Measurements from ENCODE around the gene TXNIP. TPM values are rescaled to one million over a fixed set of nuclear protein-coding genes. Genes with fewer than 3 reads are reported as not detected.
A peak's percentile ranks its signal among the peaks of the same experiment; 100 is the strongest.

TXNIP gene
- total and polyA plus RNA-seq, 2 donors from 2014 or later = 356 to 1,197 TPM

GRCh38 chr1:145965119-145965744 lies 31.1 kb downstream of the TXNIP start:
- TF ChIP-seq CTCF (IDR thresholded peaks at IDR 0.05; ENCODE audit: borderline replicate concordance, extremely low read depth, insufficient read depth) = no peak
- intact Hi-C loops (cut with DNase I) = loop anchor here (5.0 kb wide), 1 partner anchor 118 kb away; the partner anchor contains the start of gene NUDT17
- DNase-seq = no peak
- peaks cover 2 to 27% (median 4%) of the 10 kb centered on the region in 3 donors for H3K4me1 ChIP-seq (ENCODE audit: control insufficient read depth in 2 of 3, insufficient read depth in 2 of 3, low read depth in 1 of 3, low read length in 3 of 3)
- H3K9me3 ChIP-seq (ENCODE audit: control insufficient read depth in 2 of 3, insufficient read depth in 1 of 3, low read length in 3 of 3) = peaks cover 0 to 4% (median 0%) of the 10 kb centered on the region in 3 donors
- FAIRE-seq = no peak
- peak overlapping the region; percentile 81 to 91 (median 85) for H3K4me3 ChIP-seq (ENCODE audit: low read length in 3 of 3)
- peak overlapping the region in 1 of 2 donors; percentile 88 for H3K27ac ChIP-seq (ENCODE audit: low read depth in 2 of 2, low read length in 2 of 2)
- no peaks in the 10 kb centered on the region for H3K36me3 ChIP-seq (ENCODE audit: control insufficient read depth in 2 of 3, insufficient read depth in 3 of 3, low read length in 3 of 3)
- peak overlapping the region; percentile 75 to 92 (median 83) for H3K9ac ChIP-seq (ENCODE audit: low read length in 3 of 3)
- no peaks in the 10 kb centered on the region for H3K27me3 ChIP-seq (ENCODE audit: control insufficient read depth, insufficient read depth, low read length)

- Histone ChIP-seq H3K4me1 (ENCODE audit: control insufficient read depth in 2 of 3, insufficient read depth in 2 of 3, low read depth in 1 of 3, low read length in 3 of 3) (peaks cover 2 to 27% (median 8%) of the 10 kb centered on the region in 3 donors), H3K27ac (ENCODE audit: low read depth in 2 of 2, low read length in 2 of 2) (peak within 1 kb of the TSS; percentile 85 to 88), H3K36me3 (ENCODE audit: control insufficient read depth in 2 of 3, insufficient read depth in 3 of 3, low read length in 3 of 3) (no peaks in the 10 kb centered on the region), H3K9ac (ENCODE audit: low read length in 3 of 3) (peak within 1 kb of the TSS; percentile 75 to 92 (median 83)), H3K27me3 (ENCODE audit: control insufficient read depth, insufficient read depth, low read length) (no peaks in the 10 kb centered on the region), H3K9me3 (ENCODE audit: control insufficient read depth in 2 of 3, insufficient read depth in 1 of 3, low read length in 3 of 3) (peaks cover 0 to 4% (median 0%) of the 10 kb centered on the region in 3 donors), H3K4me3 (ENCODE audit: low read length in 3 of 3) (peak within 1 kb of the TSS; percentile 81 to 91 (median 85))
- peak; percentile 90 for FAIRE-seq
- TF ChIP-seq CTCF (IDR thresholded peaks at IDR 0.05; ENCODE audit: borderline replicate concordance, extremely low read depth, insufficient read depth) = peak; percentile 1
- peak; percentile 95 to 99 (median 97) for DNase-seq
- intact Hi-C loops (cut with DNase I) = loop anchor here (5.0 kb wide), 1 partner anchor 117 kb away; the partner anchor contains the start of gene NUDT17
These were observed 31.9 kb downstream of the TXNIP start, which contains the start of the genes ANKRD34A and POLR3GL for GRCh38 chr1:145964328-145965118. TSS of gene ANKRD34A (minus strand) at chr1:145964575. CDS start at chr1:145961759, 2,816 bp downstream. TSS of gene POLR3GL (plus strand) at chr1:145964690. CDS start at chr1:145974866, 10,176 bp downstream.

GRCh38 chr1:145963265-145964019 lies 32.9 kb downstream of the TXNIP start:
- no peak for TF ChIP-seq CTCF (IDR thresholded peaks at IDR 0.05; ENCODE audit: borderline replicate concordance, extremely low read depth, insufficient read depth)
- H3K4me3 ChIP-seq (ENCODE audit: low read length in 3 of 3) = peak overlapping the region in 2 of 3 donors; percentile 81 to 91
- H3K36me3 ChIP-seq (ENCODE audit: control insufficient read depth in 2 of 3, insufficient read depth in 3 of 3, low read length in 3 of 3) = no peaks in the 10 kb centered on the region
- H3K9me3 ChIP-seq (ENCODE audit: control insufficient read depth in 2 of 3, insufficient read depth in 1 of 3, low read length in 3 of 3) = peaks cover 0 to 4% (median 0%) of the 10 kb centered on the region in 3 donors
- FAIRE-seq (no peak), DNase-seq (peak in 1 of 5 donors; percentile 31)
- peak overlapping the region in 1 of 3 donors; percentile 92 for H3K9ac ChIP-seq (ENCODE audit: low read length in 3 of 3)
- H3K4me1 ChIP-seq (ENCODE audit: control insufficient read depth in 2 of 3, insufficient read depth in 2 of 3, low read depth in 1 of 3, low read length in 3 of 3) = peaks cover 2 to 27% (median 8%) of the 10 kb centered on the region in 3 donors
- intact Hi-C loops (cut with DNase I) = no loop called here
- peak overlapping the region; percentile 85 to 88 for H3K27ac ChIP-seq (ENCODE audit: low read depth in 2 of 2, low read length in 2 of 2)
- no peaks in the 10 kb centered on the region for H3K27me3 ChIP-seq (ENCODE audit: control insufficient read depth, insufficient read depth, low read length)

Data from kidney (tissue), 14 donors.